Fibroblast of lung (primary cell): Measurements from ENCODE around the gene TMEM123.

Experiments
- CTCF ChIP-seq, 2 donors: IDR thresholded peaks in 1 of 2; conservative IDR thresholded peaks in 1 of 2; 1 replicate in 1 of 2; 2 replicates in 1 of 2; pipeline ENCODE4 v1.5.1; 2011 to 2012; ENCODE audit warnings: low read length in 2 of 2, control low read depth in 1 of 2, inconsistent platforms in 1 of 2, low read depth in 1 of 2, mild to moderate bottlenecking in 1 of 2
- EZH2 ChIP-seq: IDR thresholded peaks from 2 replicates; pipeline ENCODE4 v1.5.1; 2012; ENCODE audit warnings: low read length, control low read depth, mild to moderate bottlenecking; ENCODE audit errors: missing control alignments

GRCh38 chr11:102416976-102417375, 35.6 kb downstream of the TMEM123 start:
- TF ChIP-seq EZH2 (no peak), CTCF (conservative IDR thresholded peaks at IDR 0.05 in 1 of 2, IDR thresholded peaks at IDR 0.05 in 1 of 2; ENCODE audit: low read depth in 1 of 2, low read length in 2 of 2) (no peak)
